Skeletal muscle cell (primary cell): Measurements from ENCODE around the gene ANXA3.

Experiments
- DNase-seq: peaks from one replicate; pipeline ENCODE4 v3.0.0-alpha.2; 2010; ENCODE audit warnings: low read depth
- H3K4me3 ChIP-seq: 2 replicates; pipeline ENCODE4 v1.5.1; 2011; ENCODE audit warnings: low read depth, mild to moderate bottlenecking, control low read depth, low read length, moderate library complexity

The ANXA3 gene

GRCh38 chr4:78629991-78630541, 78.5 kb downstream of the ANXA3 start:
- H3K4me3 ChIP-seq: no peak overlapping the region
- DNase-seq: no peak

- H3K4me3 ChIP-seq: no peak overlapping the region
- no peak for DNase-seq
Observed at GRCh38 chr4:78630615-78631014, 79.0 kb downstream of the ANXA3 start.

- no peak for DNase-seq
- no peak overlapping the region for H3K4me3 ChIP-seq
Observed at GRCh38 chr4:78634011-78634664, 82.6 kb downstream of the ANXA3 start.

GRCh38 chr4:78638337-78639172, 87.0 kb downstream of the ANXA3 start:
- no peak for DNase-seq
- no peak overlapping the region for H3K4me3 ChIP-seq

- DNase-seq: no peak
Observed at GRCh38 chr4:78640714-78641113, 89.1 kb downstream of the ANXA3 start.

GRCh38 chr4:78642934-78643333, 91.4 kb downstream of the ANXA3 start:
- no peak overlapping the region for H3K4me3 ChIP-seq
- DNase-seq: no peak

More at GRCh38 chr4:78640714-78641113, 89.1 kb downstream of the ANXA3 start:
- H3K4me3 ChIP-seq: no peak overlapping the region

- H3K4me3 ChIP-seq: no peak overlapping the region
- no peak for DNase-seq
Observed at GRCh38 chr4:78644063-78644691, 92.6 kb downstream of the ANXA3 start.

GRCh38 chr4:78644744-78645330, 93.3 kb downstream of the ANXA3 start:
- H3K4me3 ChIP-seq: no peak overlapping the region

GRCh38 chr4:78645853-78646757, 94.5 kb downstream of the ANXA3 start:
- DNase-seq: peak; percentile 97
- no peak overlapping the region for H3K4me3 ChIP-seq

More at GRCh38 chr4:78644744-78645330, 93.3 kb downstream of the ANXA3 start:
- peak; percentile 59 for DNase-seq

GRCh38 chr4:78647272-78647671, 95.7 kb downstream of the ANXA3 start:
- no peak overlapping the region for H3K4me3 ChIP-seq
- DNase-seq: no peak

- H3K4me3 ChIP-seq: no peak overlapping the region
- no peak for DNase-seq
Observed at GRCh38 chr4:78648640-78649363, 97.2 kb downstream of the ANXA3 start.

- H3K4me3 ChIP-seq: no peak overlapping the region
- peak; percentile 93 for DNase-seq
Observed at GRCh38 chr4:78650106-78651024, 98.8 kb downstream of the ANXA3 start.

- DNase-seq: no peak
- H3K4me3 ChIP-seq: no peak overlapping the region
Observed at GRCh38 chr4:78651250-78651860, 99.8 kb downstream of the ANXA3 start.

- H3K4me3 ChIP-seq: no peak overlapping the region
- no peak for DNase-seq
Observed at GRCh38 chr4:78652282-78652876, 100.8 kb downstream of the ANXA3 start.

GRCh38 chr4:78653655-78654054, 102.1 kb downstream of the ANXA3 start:
- no peak for DNase-seq

GRCh38 chr4:78654807-78655206, 103.2 kb downstream of the ANXA3 start:
- DNase-seq: no peak
- no peak overlapping the region for H3K4me3 ChIP-seq

More at GRCh38 chr4:78653655-78654054, 102.1 kb downstream of the ANXA3 start:
- H3K4me3 ChIP-seq: no peak overlapping the region
